ENCODE results near the gene TRAPPC13.

GRCh38 chr5:65668696-65669095 lies 43.9 kb downstream of the TRAPPC13 start:
- TF ChIP-seq POLR2AphosphoS5 (IDR thresholded peaks at IDR 0.05), result no peak
- no peak for TF ChIP-seq CTCF (IDR thresholded peaks at IDR 0.05 in 8 of 11, conservative IDR thresholded peaks at IDR 0.05 in 3 of 11)

All from spleen (tissue), 7 donors.